Panc1 (cell line): ENCODE results near the gene NTN3.

ENCODE experiments used
- POLR2AphosphoS5 ChIP-seq: IDR thresholded peaks from 2 replicates; pipeline ENCODE4 v1.6.1; 2012; ENCODE audit warnings: mild to moderate bottlenecking, low read depth, low read length, moderate library complexity
- SIN3A ChIP-seq: IDR thresholded peaks from 2 replicates; pipeline ENCODE4 v1.6.1; 2012; ENCODE audit warnings: low read depth, mild to moderate bottlenecking, low read length, moderate library complexity, borderline replicate concordance; ENCODE audit not compliant: insufficient read depth
- TCF7L2 ChIP-seq: IDR thresholded peaks from 2 replicates; pipeline ENCODE4 v1.6.1; 2011; ENCODE audit warnings: mild to moderate bottlenecking, low read depth, low read length, inconsistent platforms
- TF ChIP-seq, protein P1 (sequence below): fragments of 450-650 bp; IDR thresholded peaks from 2 replicates; pipeline ENCODE4 v1.5.1; 2017; ENCODE audit warnings: mild to moderate bottlenecking
- TF ChIP-seq, protein P2 (sequence below), 2 experiments: IDR thresholded peaks; 2 replicates each; pipeline ENCODE4 v1.6.1; 2011 to 2012; ENCODE audit warnings: low read depth in 2 of 2, control low read depth in 1 of 2, low read length in 1 of 2, mild to moderate bottlenecking in 1 of 2, moderate library complexity in 1 of 2; ENCODE audit not compliant: insufficient read depth in 1 of 2

DNA sequence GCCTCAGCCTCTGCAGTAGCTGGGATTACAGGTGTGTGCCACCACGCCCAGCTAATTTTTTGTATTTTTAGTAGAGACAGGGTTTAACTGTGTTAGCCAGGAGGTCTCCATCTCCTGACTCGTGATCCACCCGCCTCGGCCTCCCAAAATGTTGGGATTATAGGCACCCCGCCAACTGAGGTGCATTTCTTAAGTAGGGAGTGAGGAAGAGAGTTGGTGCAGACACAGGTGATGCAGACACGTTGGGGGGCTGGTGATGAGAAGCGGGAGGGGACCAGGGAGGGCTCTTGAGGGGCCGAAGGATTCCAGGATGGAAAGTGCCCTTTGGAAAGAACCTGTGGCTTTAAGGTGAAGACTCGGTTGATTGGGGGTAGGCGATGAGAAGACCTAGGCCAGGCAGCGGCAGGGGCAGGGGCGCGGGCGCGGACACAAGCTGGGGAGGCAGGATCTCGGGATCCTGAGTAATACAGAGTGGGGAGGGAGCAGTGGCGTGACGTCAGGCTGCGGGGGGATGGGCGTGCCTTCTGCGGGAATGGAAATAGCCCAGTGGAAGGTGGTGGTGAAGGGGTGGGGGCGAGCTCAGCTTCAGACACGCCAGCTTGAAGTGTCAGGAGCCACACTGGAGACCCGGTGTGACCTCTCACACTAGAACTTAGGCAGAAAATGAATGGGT lies 40.2 kb downstream of the NTN3 start:
- TF ChIP-seq, protein P1, sequence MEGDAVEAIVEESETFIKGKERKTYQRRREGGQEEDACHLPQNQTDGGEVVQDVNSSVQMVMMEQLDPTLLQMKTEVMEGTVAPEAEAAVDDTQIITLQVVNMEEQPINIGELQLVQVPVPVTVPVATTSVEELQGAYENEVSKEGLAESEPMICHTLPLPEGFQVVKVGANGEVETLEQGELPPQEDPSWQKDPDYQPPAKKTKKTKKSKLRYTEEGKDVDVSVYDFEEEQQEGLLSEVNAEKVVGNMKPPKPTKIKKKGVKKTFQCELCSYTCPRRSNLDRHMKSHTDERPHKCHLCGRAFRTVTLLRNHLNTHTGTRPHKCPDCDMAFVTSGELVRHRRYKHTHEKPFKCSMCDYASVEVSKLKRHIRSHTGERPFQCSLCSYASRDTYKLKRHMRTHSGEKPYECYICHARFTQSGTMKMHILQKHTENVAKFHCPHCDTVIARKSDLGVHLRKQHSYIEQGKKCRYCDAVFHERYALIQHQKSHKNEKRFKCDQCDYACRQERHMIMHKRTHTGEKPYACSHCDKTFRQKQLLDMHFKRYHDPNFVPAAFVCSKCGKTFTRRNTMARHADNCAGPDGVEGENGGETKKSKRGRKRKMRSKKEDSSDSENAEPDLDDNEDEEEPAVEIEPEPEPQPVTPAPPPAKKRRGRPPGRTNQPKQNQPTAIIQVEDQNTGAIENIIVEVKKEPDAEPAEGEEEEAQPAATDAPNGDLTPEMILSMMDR: no peak
- TF ChIP-seq, protein P2, sequence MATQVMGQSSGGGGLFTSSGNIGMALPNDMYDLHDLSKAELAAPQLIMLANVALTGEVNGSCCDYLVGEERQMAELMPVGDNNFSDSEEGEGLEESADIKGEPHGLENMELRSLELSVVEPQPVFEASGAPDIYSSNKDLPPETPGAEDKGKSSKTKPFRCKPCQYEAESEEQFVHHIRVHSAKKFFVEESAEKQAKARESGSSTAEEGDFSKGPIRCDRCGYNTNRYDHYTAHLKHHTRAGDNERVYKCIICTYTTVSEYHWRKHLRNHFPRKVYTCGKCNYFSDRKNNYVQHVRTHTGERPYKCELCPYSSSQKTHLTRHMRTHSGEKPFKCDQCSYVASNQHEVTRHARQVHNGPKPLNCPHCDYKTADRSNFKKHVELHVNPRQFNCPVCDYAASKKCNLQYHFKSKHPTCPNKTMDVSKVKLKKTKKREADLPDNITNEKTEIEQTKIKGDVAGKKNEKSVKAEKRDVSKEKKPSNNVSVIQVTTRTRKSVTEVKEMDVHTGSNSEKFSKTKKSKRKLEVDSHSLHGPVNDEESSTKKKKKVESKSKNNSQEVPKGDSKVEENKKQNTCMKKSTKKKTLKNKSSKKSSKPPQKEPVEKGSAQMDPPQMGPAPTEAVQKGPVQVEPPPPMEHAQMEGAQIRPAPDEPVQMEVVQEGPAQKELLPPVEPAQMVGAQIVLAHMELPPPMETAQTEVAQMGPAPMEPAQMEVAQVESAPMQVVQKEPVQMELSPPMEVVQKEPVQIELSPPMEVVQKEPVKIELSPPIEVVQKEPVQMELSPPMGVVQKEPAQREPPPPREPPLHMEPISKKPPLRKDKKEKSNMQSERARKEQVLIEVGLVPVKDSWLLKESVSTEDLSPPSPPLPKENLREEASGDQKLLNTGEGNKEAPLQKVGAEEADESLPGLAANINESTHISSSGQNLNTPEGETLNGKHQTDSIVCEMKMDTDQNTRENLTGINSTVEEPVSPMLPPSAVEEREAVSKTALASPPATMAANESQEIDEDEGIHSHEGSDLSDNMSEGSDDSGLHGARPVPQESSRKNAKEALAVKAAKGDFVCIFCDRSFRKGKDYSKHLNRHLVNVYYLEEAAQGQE (IDR thresholded peaks at IDR 0.05; ENCODE audit: insufficient read depth in 1 of 2, low read depth in 2 of 2, low read length in 1 of 2): no peak
- TF ChIP-seq POLR2AphosphoS5 (no peak), SIN3A (no peak), TCF7L2 (no peak)
